KOPT-K1 (cell line): ENCODE measurements around the gene LEMD2.

Experiments
- H3K27ac ChIP-seq: fragments of 200-600 bp; sonication (generic); 2 replicates; pipeline ENCODE4 v1.5.1; 2016; ENCODE audit warnings: antibody characterized with exemption, mild to moderate bottlenecking, low read depth, low read length; ENCODE audit not compliant: poor library complexity, severe bottlenecking
- H3K36me3 ChIP-seq: fragments of 200-600 bp; sonication (generic); 2 replicates; pipeline ENCODE4 v1.5.1; 2017; ENCODE audit warnings: antibody characterized with exemption, mild to moderate bottlenecking, low read length, moderate library complexity; ENCODE audit not compliant: insufficient read depth
- H3K9me3 ChIP-seq: fragments of 200-600 bp; sonication (generic); 2 replicates; pipeline ENCODE4 v1.5.1; 2017; ENCODE audit warnings: antibody characterized with exemption, low read length, mild to moderate bottlenecking; ENCODE audit not compliant: insufficient read depth, poor library complexity, severe bottlenecking

The LEMD2 gene

GRCh38 chr6:33750244-33750991, 38.5 kb downstream of the LEMD2 start:
- Histone ChIP-seq H3K9me3 (no peaks in the 10 kb centered on the region), H3K27ac (no peak overlapping the region)

GRCh38 chr6:33749401-33749800, 39.5 kb downstream of the LEMD2 start:
- Histone ChIP-seq H3K36me3 (no peaks in the 10 kb centered on the region), H3K27ac (no peak overlapping the region), H3K9me3 (no peaks in the 10 kb centered on the region)

More at GRCh38 chr6:33750244-33750991, 38.5 kb downstream of the LEMD2 start:
- H3K36me3 ChIP-seq = no peaks in the 10 kb centered on the region

DNA sequence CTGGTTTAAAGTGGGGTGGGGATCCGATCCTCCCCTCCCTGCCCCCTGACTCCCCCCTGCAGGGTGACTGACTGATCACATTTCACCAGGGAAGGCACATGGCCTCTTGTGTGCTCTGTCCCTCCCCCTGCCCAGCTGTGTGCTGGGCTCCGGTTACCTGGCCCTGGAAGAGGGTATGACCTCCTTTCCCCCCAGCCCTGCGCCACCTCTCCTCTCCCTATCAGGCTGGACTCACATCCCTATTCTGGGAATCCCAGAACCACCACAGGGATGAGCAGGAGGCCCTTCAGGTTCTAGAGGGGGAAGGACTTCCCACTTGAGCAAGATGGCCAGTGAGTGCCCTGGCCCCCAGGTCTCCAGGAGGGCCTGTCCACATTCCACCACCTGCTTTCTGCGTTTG, 40.1 kb downstream of the LEMD2 start:
- no peaks in the 10 kb centered on the region for H3K9me3 ChIP-seq
- no peaks in the 10 kb centered on the region for H3K36me3 ChIP-seq
- H3K27ac ChIP-seq = no peak overlapping the region

DNA sequence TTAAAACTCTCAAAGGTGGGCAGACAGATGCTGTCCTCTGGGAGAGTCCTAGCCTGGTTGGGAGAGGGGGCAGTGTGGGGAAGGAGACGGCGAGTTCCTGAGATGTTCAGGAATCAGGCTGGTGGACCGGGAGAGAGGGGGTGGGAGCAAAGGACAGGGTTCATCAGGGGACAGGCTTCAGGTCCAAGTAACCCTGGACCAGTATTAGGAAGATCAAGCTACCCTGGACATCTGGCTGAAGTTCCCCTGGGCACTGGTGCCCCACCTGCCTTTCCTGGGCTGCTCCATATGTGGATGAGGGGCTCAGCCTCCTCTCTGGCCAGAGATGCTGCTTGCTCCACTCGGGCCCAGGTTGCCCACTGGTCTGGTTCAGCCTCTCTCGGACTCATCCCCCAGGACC, 41.1 kb downstream of the LEMD2 start:
- no peaks in the 10 kb centered on the region for H3K36me3 ChIP-seq
- no peak overlapping the region for H3K27ac ChIP-seq
- H3K9me3 ChIP-seq = no peaks in the 10 kb centered on the region

DNA sequence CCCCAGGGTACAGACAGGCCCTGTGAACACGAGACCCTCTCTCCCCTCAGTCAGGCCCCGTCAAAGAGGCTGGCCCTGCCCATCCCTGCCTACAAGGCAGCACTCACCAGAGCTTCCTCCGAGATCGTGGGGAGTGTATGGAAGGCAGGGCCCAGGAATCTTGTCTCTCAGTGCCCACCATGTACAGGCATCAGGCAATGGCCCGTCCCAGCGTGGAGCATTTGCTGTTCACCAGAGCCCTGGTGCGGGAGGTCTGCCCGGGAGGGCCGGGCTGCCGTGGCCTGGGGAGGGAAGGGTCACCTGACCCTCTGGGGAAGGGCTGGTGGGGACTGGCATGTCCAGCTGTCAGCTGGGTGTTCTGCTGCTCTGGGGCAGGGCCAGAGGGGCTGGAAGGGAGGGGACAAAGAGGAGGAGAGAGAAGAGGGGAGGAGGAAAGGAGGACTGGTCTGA, 42.3 kb downstream of the LEMD2 start, which contains the start of gene IP6K3:
Gene IP6K3 (minus strand): TSS at position 255 of the 450 bp plus-strand sequence. CDS start 11,429 bp downstream, outside the sequence.
- Histone ChIP-seq H3K27ac (no peak within 1 kb of the TSS), H3K9me3 (no peaks in the 10 kb centered on the region), H3K36me3 (no peaks in the 10 kb centered on the region)

GRCh38 chr6:33746036-33746600, 42.8 kb downstream of the LEMD2 start:
- no peaks in the 10 kb centered on the region for H3K9me3 ChIP-seq
- no peak overlapping the region for H3K27ac ChIP-seq
- no peaks in the 10 kb centered on the region for H3K36me3 ChIP-seq

- Histone ChIP-seq H3K27ac (no peak overlapping the region), H3K36me3 (no peaks in the 10 kb centered on the region), H3K9me3 (no peaks in the 10 kb centered on the region)
Measured at GRCh38 chr6:33745548-33745947, 43.4 kb downstream of the LEMD2 start.

DNA sequence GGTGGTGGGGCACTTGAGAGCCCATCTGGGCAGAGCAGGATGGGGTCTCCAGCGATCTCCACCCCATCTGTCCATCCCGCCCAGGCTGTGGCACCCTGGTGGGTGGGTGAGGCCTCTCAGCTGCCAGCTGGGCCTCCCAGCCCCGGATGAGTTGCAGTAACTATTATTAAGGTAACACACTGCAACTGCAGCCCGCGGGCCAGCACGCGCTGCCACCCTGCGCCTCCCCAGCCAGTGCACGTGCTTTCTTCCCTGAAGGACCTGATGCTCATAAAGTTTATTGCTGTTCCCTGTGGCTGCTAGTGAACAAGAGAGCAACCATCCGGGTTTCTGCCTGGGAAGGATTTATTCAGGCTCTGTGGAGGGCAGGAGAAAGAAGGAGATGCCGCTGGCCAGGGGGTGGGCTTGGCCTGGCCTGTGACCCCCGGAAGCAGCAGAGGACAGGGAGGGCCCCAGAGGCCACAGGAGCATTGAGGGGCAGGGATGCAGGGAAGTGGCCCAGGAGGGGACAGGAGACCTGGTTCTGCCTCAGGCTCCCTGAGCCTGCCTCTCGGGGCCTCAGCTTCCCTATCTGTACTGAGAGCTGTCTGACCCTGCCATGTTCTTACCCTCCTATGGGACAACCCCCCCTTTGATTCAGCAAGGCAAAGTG, 43.9 kb downstream of the LEMD2 start:
- no peak overlapping the region for H3K27ac ChIP-seq
- H3K9me3 ChIP-seq = no peaks in the 10 kb centered on the region
- no peaks in the 10 kb centered on the region for H3K36me3 ChIP-seq

DNA sequence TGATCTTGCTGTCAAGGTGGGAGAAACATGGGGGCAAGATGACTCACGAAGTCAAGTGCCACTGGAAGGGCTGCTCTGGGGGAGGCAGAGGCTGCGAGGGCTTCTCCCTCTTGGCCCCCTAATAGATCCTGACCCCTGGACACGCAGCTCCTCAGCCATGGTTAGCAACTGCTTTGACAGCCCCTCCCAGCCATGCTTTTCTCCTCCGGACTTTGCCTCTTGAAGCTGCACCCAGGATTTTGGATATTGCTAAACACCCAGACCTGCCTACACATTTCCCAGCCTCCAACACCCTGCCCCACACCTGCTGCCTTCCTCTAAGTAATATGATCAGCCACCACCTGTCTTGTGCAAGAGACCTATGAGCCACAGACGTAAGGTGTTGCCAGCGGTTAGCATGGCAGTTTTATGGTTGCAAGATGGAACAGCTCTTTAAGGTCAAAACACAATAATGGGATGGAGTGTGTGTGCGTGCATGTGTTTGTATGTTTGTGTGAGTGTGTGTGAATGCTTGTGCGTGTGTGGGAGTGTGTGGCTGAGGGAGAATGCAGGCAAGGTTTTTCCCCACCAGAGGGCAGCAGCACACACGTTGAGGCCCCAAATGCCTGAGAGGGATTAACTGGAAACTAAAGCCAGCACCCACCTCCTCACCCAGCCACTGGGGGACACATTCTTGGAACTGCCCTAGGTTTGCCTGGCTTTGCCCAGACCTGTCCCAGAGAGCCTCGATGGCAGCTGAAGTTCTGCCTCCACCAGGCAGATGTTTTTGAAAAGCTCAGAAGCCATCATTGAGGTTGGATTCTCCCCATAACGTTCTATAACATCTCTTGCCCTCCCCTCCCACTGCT, 44.7 kb downstream of the LEMD2 start:
- H3K36me3 ChIP-seq = no peaks in the 10 kb centered on the region
- no peaks in the 10 kb centered on the region for H3K9me3 ChIP-seq
- no peak overlapping the region for H3K27ac ChIP-seq

DNA sequence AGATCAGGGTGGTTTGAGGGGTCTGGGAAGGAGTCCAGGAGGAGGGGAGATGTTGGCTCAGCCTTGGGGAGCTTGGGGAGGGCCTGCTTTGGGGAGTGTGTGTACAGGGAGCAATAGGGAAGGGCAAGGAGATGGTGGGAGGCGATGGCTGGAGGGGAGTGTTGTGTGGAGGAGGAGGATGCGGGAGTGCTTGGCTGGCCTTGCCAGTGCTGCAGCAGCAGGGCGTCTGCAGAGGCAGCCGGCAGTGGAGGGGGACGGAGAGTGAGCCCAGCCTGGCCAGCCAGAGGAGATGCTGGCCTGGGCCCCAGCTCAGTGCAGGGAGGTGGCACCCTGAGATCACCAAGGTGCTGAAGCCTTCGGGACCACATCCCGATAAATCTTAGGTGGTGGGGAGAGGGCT, 46.1 kb downstream of the LEMD2 start:
- Histone ChIP-seq H3K36me3 (no peaks in the 10 kb centered on the region), H3K9me3 (no peaks in the 10 kb centered on the region), H3K27ac (no peak overlapping the region)

DNA sequence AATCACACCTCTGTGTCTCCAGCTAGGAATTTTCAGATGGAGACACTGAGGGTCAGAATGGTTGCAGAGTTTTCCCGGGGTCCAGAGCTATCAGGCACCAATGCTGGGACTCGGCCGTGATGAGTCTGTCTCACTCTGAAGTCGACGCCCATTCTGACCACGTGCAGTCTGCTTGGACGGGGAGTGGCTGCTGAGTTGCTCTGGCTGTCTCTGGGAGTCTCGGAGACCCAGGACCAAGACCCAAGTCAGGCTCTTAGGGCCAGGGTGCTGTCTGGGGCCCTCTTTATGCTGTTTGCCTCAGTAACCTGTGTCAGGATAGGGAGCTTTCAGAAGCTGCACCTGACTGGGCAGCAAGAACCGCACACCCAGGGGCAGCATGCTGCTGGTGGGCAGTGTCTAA, 46.8 kb downstream of the LEMD2 start:
- Histone ChIP-seq H3K36me3 (no peaks in the 10 kb centered on the region), H3K27ac (no peak overlapping the region), H3K9me3 (no peaks in the 10 kb centered on the region)

GRCh38 chr6:33740794-33741193, 48.1 kb downstream of the LEMD2 start:
- H3K9me3 ChIP-seq = no peaks in the 10 kb centered on the region
- no peak overlapping the region for H3K27ac ChIP-seq
- H3K36me3 ChIP-seq = no peaks in the 10 kb centered on the region

- Histone ChIP-seq H3K36me3 (no peaks in the 10 kb centered on the region), H3K9me3 (no peaks in the 10 kb centered on the region), H3K27ac (no peak overlapping the region)
Measured at GRCh38 chr6:33740204-33740608, 48.7 kb downstream of the LEMD2 start.

DNA sequence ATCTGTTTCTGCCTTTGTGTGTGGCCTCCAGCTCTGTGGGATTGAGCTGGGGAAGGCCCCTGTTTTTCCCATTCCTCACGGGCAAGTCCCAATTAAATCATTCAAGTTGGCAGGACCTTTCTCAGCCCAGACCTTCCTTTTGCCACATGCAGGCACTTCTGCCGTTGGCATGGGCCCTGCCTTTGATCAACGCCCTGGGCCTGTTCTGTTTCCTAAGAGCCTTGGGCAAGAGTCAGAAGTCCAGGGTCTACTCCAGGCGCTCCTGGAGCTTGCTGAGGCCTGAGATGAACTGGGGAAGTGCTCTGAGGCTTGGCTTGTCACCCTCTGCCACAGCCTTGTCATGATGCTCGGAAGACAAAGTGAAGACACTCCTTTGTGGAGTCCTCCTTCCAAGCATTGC, 49.4 kb downstream of the LEMD2 start:
- no peaks in the 10 kb centered on the region for H3K36me3 ChIP-seq
- H3K9me3 ChIP-seq = no peaks in the 10 kb centered on the region
- no peak overlapping the region for H3K27ac ChIP-seq

DNA sequence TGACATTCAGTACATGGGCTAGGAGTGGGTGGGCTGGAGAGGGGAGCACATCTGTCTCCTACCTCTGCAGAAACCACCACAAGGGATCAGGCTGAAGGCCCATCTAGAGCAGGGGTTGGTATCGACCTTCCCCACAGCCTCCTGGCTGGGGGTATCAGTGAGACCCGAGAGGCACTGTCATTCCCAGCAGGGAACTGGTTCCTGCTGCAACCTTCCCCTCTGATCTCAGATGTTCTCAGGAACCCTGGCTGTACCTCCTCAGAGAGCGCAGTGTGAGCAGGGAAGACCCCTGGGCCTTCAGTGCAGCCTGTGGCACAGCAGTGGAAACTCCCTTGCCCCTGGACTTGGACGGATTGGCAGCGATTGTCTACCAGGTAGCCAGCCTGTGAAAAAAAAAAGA, 50.1 kb downstream of the LEMD2 start:
- Histone ChIP-seq H3K9me3 (no peaks in the 10 kb centered on the region), H3K27ac (no peak overlapping the region), H3K36me3 (no peaks in the 10 kb centered on the region)
